Peyer's patch (tissue), 4 donors: ENCODE data around the gene PPIA. TPM values are rescaled to one million over a fixed set of nuclear protein-coding genes. Genes with fewer than 3 reads are reported as not detected.

Source experiments
- DNase-seq, 3 donors: peaks; one replicate each; pipeline ENCODE4 v3.0.0-alpha.2; 2017 to 2019
- H3K27ac ChIP-seq, 4 donors: fragments of 200-600 bp; sonication (generic); one replicate each; pipeline ENCODE4 v1.5.1; 2016 to 2019
- H3K27me3 ChIP-seq, 2 donors: fragments of 200-600 bp; sonication (generic); one replicate each; pipeline ENCODE4 v1.5.1; 2019
- H3K36me3 ChIP-seq, 3 donors: fragments of 200-600 bp; sonication (generic); one replicate each; pipeline ENCODE4 v1.5.1; 2016 to 2019
- H3K4me1 ChIP-seq, 4 donors: fragments of 200-600 bp; sonication (generic); one replicate each; pipeline ENCODE4 v1.5.1; 2016 to 2019
- H3K4me3 ChIP-seq, 4 donors: fragments of 200-600 bp; sonication (generic); 1 replicate in 3 of 4; 2 replicates in 1 of 4; pipeline ENCODE4 v1.5.1; 2016 to 2019; ENCODE audit warnings: mild to moderate bottlenecking in 1 of 4
- H3K9me3 ChIP-seq, 4 donors: fragments of 200-600 bp; sonication (generic); one replicate each; pipeline ENCODE4 v1.5.1; 2016 to 2019; ENCODE audit warnings: mild to moderate bottlenecking in 1 of 4
- CTCF ChIP-seq, 6 experiments: fragments of 450-650 bp in 4 of 6; fragments of 200-600 bp in 2 of 6; sonication (generic) in 1 of 6; IDR thresholded peaks; one replicate each; pipeline ENCODE4 v1.5.1; 2017 to 2019; ENCODE audit warnings: antibody characterized with exemption in 6 of 6, mild to moderate bottlenecking in 3 of 6, moderate library complexity in 1 of 6
- POLR2A ChIP-seq, 2 donors: fragments of 450-650 bp; IDR thresholded peaks; one replicate each; pipeline ENCODE4 v1.5.1; 2017; ENCODE audit warnings: antibody characterized with exemption in 2 of 2, mild to moderate bottlenecking in 2 of 2, moderate library complexity in 2 of 2
- total RNA-seq, 4 donors: library from RNA; depleted of rRNA; stranded (reverse); fragments of >200 nt; gene quantifications; one replicate each; pipeline ENCODE4 v1.1.0, GENCODE V29; 2016

PPIA gene
- total RNA-seq, 4 donors from 2014 or later: 565 to 1,018 (median 894) TPM

GRCh38 chr7:44756904-44757303 is 39.6 kb upstream of the PPIA start:
- DNase-seq: no peak
- TF ChIP-seq POLR2A (IDR thresholded peaks at IDR 0.05) (no peak), CTCF (IDR thresholded peaks at IDR 0.05) (no peak)
- H3K4me1 ChIP-seq: peaks cover 0 to 17% (median 9%) of the 10 kb centered on the region in 4 donors
- no peaks in the 10 kb centered on the region for H3K27me3 ChIP-seq
- H3K36me3 ChIP-seq: peaks cover 0 to 50% (median 3%) of the 10 kb centered on the region in 3 donors
- H3K27ac ChIP-seq: no peak overlapping the region
- H3K4me3 ChIP-seq: no peak overlapping the region
- H3K9me3 ChIP-seq: no peaks in the 10 kb centered on the region

GRCh38 chr7:44757311-44757710 is 39.2 kb upstream of the PPIA start:
- TF ChIP-seq CTCF (IDR thresholded peaks at IDR 0.05) (no peak), POLR2A (IDR thresholded peaks at IDR 0.05) (no peak)
- Histone ChIP-seq H3K9me3 (no peaks in the 10 kb centered on the region), H3K4me3 (no peak overlapping the region), H3K36me3 (peaks cover 0 to 52% (median 3%) of the 10 kb centered on the region in 3 donors), H3K4me1 (peaks cover 0 to 13% (median 10%) of the 10 kb centered on the region in 4 donors), H3K27ac (no peak overlapping the region), H3K27me3 (no peaks in the 10 kb centered on the region)
- no peak for DNase-seq

GRCh38 chr7:44757739-44758138 is 38.7 kb upstream of the PPIA start:
- Histone ChIP-seq H3K27ac (no peak overlapping the region), H3K4me1 (peaks cover 0 to 17% (median 9%) of the 10 kb centered on the region in 4 donors), H3K36me3 (peaks cover 0 to 56% (median 3%) of the 10 kb centered on the region in 3 donors), H3K27me3 (no peaks in the 10 kb centered on the region), H3K9me3 (no peaks in the 10 kb centered on the region), H3K4me3 (no peak overlapping the region)
- TF ChIP-seq CTCF (IDR thresholded peaks at IDR 0.05): no peak
- no peak for TF ChIP-seq POLR2A (IDR thresholded peaks at IDR 0.05)
- no peak for DNase-seq

- Histone ChIP-seq H3K27me3 (no peaks in the 10 kb centered on the region), H3K4me1 (peaks cover 0 to 18% (median 7%) of the 10 kb centered on the region in 4 donors), H3K36me3 (peaks cover 0 to 71% (median 3%) of the 10 kb centered on the region in 3 donors), H3K27ac (no peak overlapping the region), H3K4me3 (no peak overlapping the region), H3K9me3 (no peaks in the 10 kb centered on the region)
- DNase-seq: no peak
- TF ChIP-seq POLR2A (IDR thresholded peaks at IDR 0.05) (no peak), CTCF (IDR thresholded peaks at IDR 0.05) (no peak)
Observed at GRCh38 chr7:44759246-44759645, 37.2 kb upstream of the PPIA start.

GRCh38 chr7:44760034-44760580 is 36.4 kb upstream of the PPIA start:
- no peaks in the 10 kb centered on the region for H3K9me3 ChIP-seq
- no peaks in the 10 kb centered on the region for H3K27me3 ChIP-seq
- DNase-seq: no peak
- H3K36me3 ChIP-seq: peaks cover 0 to 80% (median 3%) of the 10 kb centered on the region in 3 donors
- H3K27ac ChIP-seq: no peak overlapping the region
- peaks cover 0 to 18% (median 5%) of the 10 kb centered on the region in 4 donors for H3K4me1 ChIP-seq
- H3K4me3 ChIP-seq: no peak overlapping the region
- TF ChIP-seq CTCF (IDR thresholded peaks at IDR 0.05) (no peak), POLR2A (IDR thresholded peaks at IDR 0.05) (no peak)
